PC-9 (cell line): ENCODE results near the gene LIME1.

Experiments
- EZH2 ChIP-seq: fragments of 200-600 bp; sonication (generic); IDR thresholded peaks from 2 replicates; pipeline ENCODE4 v1.8.0; 2017; ENCODE audit warnings: antibody characterized with exemption, low read depth
- TF ChIP-seq, protein P1 (sequence below): fragments of 200-600 bp; sonication (generic); conservative IDR thresholded peaks from 2 replicates; pipeline ENCODE4 v1.6.1; 2017; ENCODE audit warnings: mixed run types, antibody characterized with exemption, mild to moderate bottlenecking, moderate library complexity

DNA sequence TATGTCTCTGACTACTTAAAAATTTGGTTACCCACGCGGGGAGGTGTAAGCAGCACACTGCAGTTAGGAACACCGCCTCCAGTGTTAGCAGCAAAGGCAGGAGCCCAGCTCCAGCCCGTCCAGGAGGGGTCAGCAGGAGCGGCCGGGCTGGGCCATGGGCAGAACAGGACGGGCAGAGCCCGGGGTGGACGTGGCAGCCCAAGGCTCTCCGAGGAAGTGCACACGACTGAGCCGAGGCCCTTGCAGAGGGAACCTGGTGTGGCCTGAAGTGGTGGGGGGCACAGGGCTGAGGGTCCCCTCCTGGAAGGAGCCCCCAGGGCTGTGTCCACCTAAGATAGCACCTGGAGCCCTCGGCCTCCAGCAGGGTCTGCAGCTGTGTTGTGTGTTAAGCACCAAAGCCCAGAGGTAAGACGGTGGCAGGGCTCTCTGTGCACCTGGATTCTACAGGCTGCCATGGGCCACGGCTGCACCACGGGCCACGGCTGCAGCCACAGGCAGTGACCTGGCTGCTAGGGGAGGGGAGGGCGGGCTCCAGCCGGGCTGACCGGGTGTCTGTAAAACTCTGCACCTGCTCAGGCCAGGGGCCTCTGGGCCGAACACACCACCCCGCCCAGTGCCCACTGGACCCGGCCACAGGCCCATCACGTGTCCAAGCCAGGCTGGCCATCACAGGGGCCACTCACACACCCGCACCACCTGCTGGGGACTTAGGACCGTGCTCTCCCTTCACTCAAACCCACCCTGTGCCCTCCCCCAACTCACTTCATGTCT, 9.7 kb downstream of the LIME1 start:
- TF ChIP-seq, protein P1, sequence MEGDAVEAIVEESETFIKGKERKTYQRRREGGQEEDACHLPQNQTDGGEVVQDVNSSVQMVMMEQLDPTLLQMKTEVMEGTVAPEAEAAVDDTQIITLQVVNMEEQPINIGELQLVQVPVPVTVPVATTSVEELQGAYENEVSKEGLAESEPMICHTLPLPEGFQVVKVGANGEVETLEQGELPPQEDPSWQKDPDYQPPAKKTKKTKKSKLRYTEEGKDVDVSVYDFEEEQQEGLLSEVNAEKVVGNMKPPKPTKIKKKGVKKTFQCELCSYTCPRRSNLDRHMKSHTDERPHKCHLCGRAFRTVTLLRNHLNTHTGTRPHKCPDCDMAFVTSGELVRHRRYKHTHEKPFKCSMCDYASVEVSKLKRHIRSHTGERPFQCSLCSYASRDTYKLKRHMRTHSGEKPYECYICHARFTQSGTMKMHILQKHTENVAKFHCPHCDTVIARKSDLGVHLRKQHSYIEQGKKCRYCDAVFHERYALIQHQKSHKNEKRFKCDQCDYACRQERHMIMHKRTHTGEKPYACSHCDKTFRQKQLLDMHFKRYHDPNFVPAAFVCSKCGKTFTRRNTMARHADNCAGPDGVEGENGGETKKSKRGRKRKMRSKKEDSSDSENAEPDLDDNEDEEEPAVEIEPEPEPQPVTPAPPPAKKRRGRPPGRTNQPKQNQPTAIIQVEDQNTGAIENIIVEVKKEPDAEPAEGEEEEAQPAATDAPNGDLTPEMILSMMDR: no peak
- TF ChIP-seq EZH2: no peak
